HEK293 (cell line): ENCODE data around the gene LAMTOR1.
A peak's percentile ranks its signal among the peaks of the same experiment; 100 is the strongest.

Source experiments
- CTCF ChIA-PET: fragments of 350-600 bp; formaldehyde crosslinking; extraction: SDS; loops from one replicate; lab custom pipeline; 2021; ENCODE audit warnings: antibody characterized with exemption; lab: Yijun Ruan, JAX
- POLR2A ChIA-PET: fragments of 300-600 bp; formaldehyde crosslinking; extraction: SDS; loops from one replicate; lab custom pipeline; 2020; ENCODE audit warnings: antibody characterized with exemption, inconsistent platforms; lab: Yijun Ruan, JAX
- H3K27ac ChIP-seq: fragments of 200-500 bp; sonication (Bioruptor generic); 2 replicates; pipeline ENCODE4 v1.5.1; 2014; ENCODE audit warnings: low read depth, low read length, control low read depth, inconsistent platforms; ENCODE audit errors: extremely low read depth
- H3K36me3 ChIP-seq, 2 experiments: fragments of 200-500 bp in 1 of 2; sonication (Bioruptor generic) in 1 of 2; 1 replicate in 1 of 2; 2 replicates in 1 of 2; pipeline ENCODE4 v1.5.1; 2014 to 2017; ENCODE audit warnings: inconsistent platforms in 2 of 2, low read length in 2 of 2; ENCODE audit not compliant: control insufficient read depth in 2 of 2, insufficient read depth in 1 of 2
- H3K4me1 ChIP-seq: fragments of 200-500 bp; sonication (Bioruptor generic); 2 replicates; pipeline ENCODE4 v1.5.1; 2014; ENCODE audit warnings: mild to moderate bottlenecking, low read length, inconsistent platforms; ENCODE audit not compliant: control insufficient read depth, insufficient read depth
- H3K4me3 ChIP-seq: 2 replicates; pipeline ENCODE4 v1.5.1; 2011; ENCODE audit warnings: low read depth, mild to moderate bottlenecking, control low read depth, low read length, moderate library complexity
- H3K9me3 ChIP-seq: fragments of 200-500 bp; sonication (Bioruptor generic); 2 replicates; pipeline ENCODE4 v1.5.1; 2014; ENCODE audit warnings: low read depth, low read length, inconsistent platforms; ENCODE audit not compliant: control insufficient read depth, insufficient read depth
- EGR2 ChIP-seq: fragments of 450-650 bp; formaldehyde crosslinking; IDR thresholded peaks from 2 replicates; pipeline ENCODE4 v1.5.1; 2016; ENCODE audit warnings: low read depth, missing biosample characterization, missing genetic modification characterization
- HOXC10 ChIP-seq: sonication (generic); formaldehyde crosslinking; IDR thresholded peaks from 2 replicates; pipeline ENCODE4 v1.8.1; 2023; ENCODE audit warnings: mild to moderate bottlenecking, missing genetic modification reagents
- OSR2 ChIP-seq: fragments of 450-650 bp; formaldehyde crosslinking; IDR thresholded peaks from 2 replicates; pipeline ENCODE4 v1.5.1; 2016; ENCODE audit warnings: missing biosample characterization, missing genetic modification characterization
- PRDM4 ChIP-seq: fragments of 450-650 bp; formaldehyde crosslinking; IDR thresholded peaks from 2 replicates; pipeline ENCODE4 v1.5.1; 2017; ENCODE audit warnings: missing biosample characterization, missing genetic modification characterization
- SP2 ChIP-seq: fragments of 450-650 bp; formaldehyde crosslinking; IDR thresholded peaks from 2 replicates; pipeline ENCODE4 v1.5.1; 2016; ENCODE audit warnings: missing biosample characterization, missing genetic modification characterization
- ZBTB26 ChIP-seq: fragments of 450-650 bp; formaldehyde crosslinking; optimal IDR thresholded peaks from 2 replicates; pipeline ENCODE3; 2016; ENCODE audit warnings: missing biosample characterization, mild to moderate bottlenecking, missing genetic modification characterization
- ZNF132 ChIP-seq: fragments of 450-650 bp; formaldehyde crosslinking; IDR thresholded peaks from 2 replicates; pipeline ENCODE4 v1.5.1; 2017; ENCODE audit warnings: missing biosample characterization, missing genetic modification characterization, borderline replicate concordance
- ZNF202 ChIP-seq: fragments of 450-650 bp; formaldehyde crosslinking; IDR thresholded peaks from 2 replicates; pipeline ENCODE4 v1.5.1; 2016; ENCODE audit warnings: missing biosample characterization, missing genetic modification characterization, borderline replicate concordance
- ZNF350 ChIP-seq: fragments of 450-650 bp; formaldehyde crosslinking; IDR thresholded peaks from 2 replicates; pipeline ENCODE4 v1.5.0; 2017; ENCODE audit warnings: missing biosample characterization, mild to moderate bottlenecking, missing genetic modification characterization
- ZNF362 ChIP-seq: fragments of 450-650 bp; formaldehyde crosslinking; IDR thresholded peaks from 2 replicates; pipeline ENCODE4 v1.5.1; 2016; ENCODE audit warnings: missing biosample characterization, missing genetic modification characterization
- ZNF37A ChIP-seq: fragments of 450-650 bp; IDR thresholded peaks from 2 replicates; pipeline ENCODE4 v1.5.1; 2018; ENCODE audit warnings: missing biosample characterization, missing genetic modification characterization
- ZNF549 ChIP-seq: fragments of 450-650 bp; IDR thresholded peaks from 2 replicates; pipeline ENCODE4 v1.5.1; 2018; ENCODE audit warnings: missing biosample characterization, missing genetic modification characterization, mild to moderate bottlenecking, inconsistent platforms, moderate library complexity
- ZNF624 ChIP-seq: fragments of 450-650 bp; formaldehyde crosslinking; IDR thresholded peaks from 2 replicates; pipeline ENCODE4 v1.5.1; 2017; ENCODE audit warnings: missing biosample characterization, missing genetic modification characterization
- ZNF660 ChIP-seq: fragments of 450-650 bp; IDR thresholded peaks from 2 replicates; pipeline ENCODE4 v1.5.1; 2018; ENCODE audit warnings: missing biosample characterization, mild to moderate bottlenecking, missing genetic modification characterization
- ZNF768 ChIP-seq: fragments of 450-650 bp; formaldehyde crosslinking; IDR thresholded peaks from 2 replicates; pipeline ENCODE4 v1.5.1; 2018; ENCODE audit warnings: missing biosample characterization, mild to moderate bottlenecking, missing genetic modification characterization
- ZSCAN5A ChIP-seq: fragments of 450-650 bp; formaldehyde crosslinking; IDR thresholded peaks from 2 replicates; pipeline ENCODE4 v1.5.1; 2016; ENCODE audit warnings: missing biosample characterization, missing genetic modification characterization
- TF ChIP-seq, protein P1 (sequence below): fragments of 450-650 bp; formaldehyde crosslinking; IDR thresholded peaks from 2 replicates; pipeline ENCODE4 v1.5.1; 2016; ENCODE audit warnings: missing biosample characterization, missing genetic modification characterization
- TF ChIP-seq, protein P2 (sequence below): fragments of 450-650 bp; formaldehyde crosslinking; IDR thresholded peaks from 2 replicates; pipeline ENCODE4 v1.5.1; 2016; ENCODE audit warnings: missing biosample characterization, missing genetic modification characterization
- TF ChIP-seq, protein P3 (sequence below): fragments of 450-650 bp; formaldehyde crosslinking; IDR thresholded peaks from 2 replicates; pipeline ENCODE4 v1.5.1; 2016; ENCODE audit warnings: missing biosample characterization, missing genetic modification characterization
- TF ChIP-seq, protein P4 (sequence below): fragments of 450-650 bp; formaldehyde crosslinking; IDR thresholded peaks from 2 replicates; pipeline ENCODE4 v1.5.1; 2017; ENCODE audit warnings: missing biosample characterization, missing genetic modification characterization

LAMTOR1 gene

DNA sequence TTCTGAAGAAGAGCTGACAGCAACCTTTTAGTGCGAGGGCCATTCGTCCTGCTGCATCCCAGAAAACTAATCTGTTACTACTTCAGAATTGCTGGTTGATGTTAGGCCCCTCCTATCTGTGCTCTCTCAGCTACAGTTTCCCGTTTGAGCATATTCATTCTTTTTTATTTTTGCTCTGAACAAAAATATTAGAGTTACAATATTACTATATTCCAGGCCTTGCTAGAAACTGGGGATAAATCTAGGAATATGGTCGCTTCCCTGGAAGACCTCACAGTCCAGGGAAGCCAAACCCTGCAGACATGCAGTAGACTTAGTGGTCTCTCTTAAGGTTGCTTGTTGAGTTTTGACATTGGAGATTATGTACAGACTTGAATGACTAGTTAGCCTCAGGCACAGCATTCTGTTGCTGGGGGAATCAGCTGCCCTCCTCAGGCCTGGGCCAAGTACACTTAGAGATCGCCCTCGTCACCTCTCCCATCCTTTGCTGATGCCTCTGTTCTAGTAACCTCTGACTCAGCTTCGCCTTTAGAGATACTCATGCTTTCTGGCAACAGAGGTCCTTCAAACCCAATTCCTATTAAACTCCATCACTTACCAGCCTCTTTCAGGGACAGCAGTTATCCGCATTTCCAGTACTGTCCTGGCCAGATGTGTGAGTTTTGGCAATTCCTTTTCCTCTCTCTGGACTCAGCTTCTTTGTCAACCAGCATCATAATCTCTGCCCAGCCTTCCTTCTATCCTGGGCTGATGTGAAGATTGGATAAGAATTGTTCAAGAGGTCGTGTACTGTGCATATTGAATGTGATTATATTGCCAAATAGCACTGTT, 10.1 kb upstream of the LAMTOR1 start (continued):
- TF ChIP-seq PRDM4 (no peak), ZNF768 (tag by site-specific recombination) (no peak)
- TF ChIP-seq, protein P1, sequence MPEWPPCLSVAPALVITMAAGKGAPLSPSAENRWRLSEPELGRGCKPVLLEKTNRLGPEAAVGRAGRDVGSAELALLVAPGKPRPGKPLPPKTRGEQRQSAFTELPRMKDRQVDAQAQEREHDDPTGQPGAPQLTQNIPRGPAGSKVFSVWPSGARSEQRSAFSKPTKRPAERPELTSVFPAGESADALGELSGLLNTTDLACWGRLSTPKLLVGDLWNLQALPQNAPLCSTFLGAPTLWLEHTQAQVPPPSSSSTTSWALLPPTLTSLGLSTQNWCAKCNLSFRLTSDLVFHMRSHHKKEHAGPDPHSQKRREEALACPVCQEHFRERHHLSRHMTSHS (tag by site-specific recombination), result no peak

DNA sequence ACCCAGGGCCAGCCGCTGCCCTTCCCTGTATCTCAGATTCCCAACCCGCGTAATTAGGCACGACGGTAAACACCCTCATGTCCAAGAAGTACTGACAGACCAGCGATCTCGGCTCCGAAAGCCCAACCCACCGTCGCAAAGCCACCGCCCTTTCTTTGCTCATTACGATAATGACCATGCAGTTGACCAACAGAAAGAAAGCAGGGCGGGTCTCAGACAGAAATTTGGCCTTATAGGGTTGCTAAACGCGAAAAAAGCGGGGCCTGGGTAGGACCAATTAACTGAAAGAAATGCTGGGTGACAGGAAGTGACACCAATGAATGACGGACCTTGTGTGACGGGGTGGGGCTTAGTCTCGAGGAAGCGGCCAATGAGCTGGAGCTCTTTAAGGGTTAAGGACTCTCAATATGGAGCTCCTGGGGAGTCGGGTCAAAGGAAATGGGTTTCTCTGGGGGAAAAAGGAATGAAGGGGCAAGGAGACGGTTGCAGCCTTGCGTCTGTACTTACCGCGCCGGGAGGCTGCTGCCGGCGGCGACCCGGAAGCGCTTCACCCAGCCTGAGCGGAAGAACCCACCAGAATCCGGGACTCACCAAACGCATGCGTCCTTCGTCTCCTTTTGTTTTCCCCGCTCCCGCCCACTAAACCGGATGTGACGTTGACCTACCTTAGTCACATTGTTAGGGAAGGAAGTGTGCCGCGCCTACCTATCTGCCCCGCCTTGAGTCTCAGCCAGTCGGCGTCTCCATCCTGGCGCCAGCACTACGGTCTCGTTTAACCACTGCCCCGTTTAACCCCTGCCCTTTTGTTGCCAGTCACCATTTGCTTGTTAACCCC, 9.3 kb upstream of the LAMTOR1 start, which contains the start of gene ANAPC15:
TSS of gene ANAPC15 (minus strand) at position 553 of the 835 bp plus-strand sequence. CDS start 1,419 bp downstream, outside the sequence.
- CTCF ChIA-PET, result interaction anchor here (0.6 to 1.8 kb wide), 5 partner anchors 13 to 358 kb away, joined by 3 to 6 read pairs (median 4); no protein-coding TSS in a partner anchor
- TF ChIP-seq, protein P2, sequence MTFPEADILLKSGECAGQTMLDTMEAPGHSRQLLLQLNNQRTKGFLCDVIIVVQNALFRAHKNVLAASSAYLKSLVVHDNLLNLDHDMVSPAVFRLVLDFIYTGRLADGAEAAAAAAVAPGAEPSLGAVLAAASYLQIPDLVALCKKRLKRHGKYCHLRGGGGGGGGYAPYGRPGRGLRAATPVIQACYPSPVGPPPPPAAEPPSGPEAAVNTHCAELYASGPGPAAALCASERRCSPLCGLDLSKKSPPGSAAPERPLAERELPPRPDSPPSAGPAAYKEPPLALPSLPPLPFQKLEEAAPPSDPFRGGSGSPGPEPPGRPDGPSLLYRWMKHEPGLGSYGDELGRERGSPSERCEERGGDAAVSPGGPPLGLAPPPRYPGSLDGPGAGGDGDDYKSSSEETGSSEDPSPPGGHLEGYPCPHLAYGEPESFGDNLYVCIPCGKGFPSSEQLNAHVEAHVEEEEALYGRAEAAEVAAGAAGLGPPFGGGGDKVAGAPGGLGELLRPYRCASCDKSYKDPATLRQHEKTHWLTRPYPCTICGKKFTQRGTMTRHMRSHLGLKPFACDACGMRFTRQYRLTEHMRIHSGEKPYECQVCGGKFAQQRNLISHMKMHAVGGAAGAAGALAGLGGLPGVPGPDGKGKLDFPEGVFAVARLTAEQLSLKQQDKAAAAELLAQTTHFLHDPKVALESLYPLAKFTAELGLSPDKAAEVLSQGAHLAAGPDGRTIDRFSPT (tag by site-specific recombination), result peak; percentile 72; the same call in 1 of the 2 replicates
- 0 out of 2 replicates have a peak, but pooled peaks have one; percentile 44 for TF ChIP-seq ZNF362 (tag by site-specific recombination)
- TF ChIP-seq ZNF132, result no peak
- TF ChIP-seq EGR2 (tag by site-specific recombination), result peak; percentile 32; the same call in 1 of the 2 replicates
- TF ChIP-seq ZNF37A, result no peak
- no peak for TF ChIP-seq ZSCAN5A
- TF ChIP-seq SP2, result peak; percentile 91
- TF ChIP-seq ZBTB26 (tag by site-specific recombination), result no peak
- TF ChIP-seq, protein P3, sequence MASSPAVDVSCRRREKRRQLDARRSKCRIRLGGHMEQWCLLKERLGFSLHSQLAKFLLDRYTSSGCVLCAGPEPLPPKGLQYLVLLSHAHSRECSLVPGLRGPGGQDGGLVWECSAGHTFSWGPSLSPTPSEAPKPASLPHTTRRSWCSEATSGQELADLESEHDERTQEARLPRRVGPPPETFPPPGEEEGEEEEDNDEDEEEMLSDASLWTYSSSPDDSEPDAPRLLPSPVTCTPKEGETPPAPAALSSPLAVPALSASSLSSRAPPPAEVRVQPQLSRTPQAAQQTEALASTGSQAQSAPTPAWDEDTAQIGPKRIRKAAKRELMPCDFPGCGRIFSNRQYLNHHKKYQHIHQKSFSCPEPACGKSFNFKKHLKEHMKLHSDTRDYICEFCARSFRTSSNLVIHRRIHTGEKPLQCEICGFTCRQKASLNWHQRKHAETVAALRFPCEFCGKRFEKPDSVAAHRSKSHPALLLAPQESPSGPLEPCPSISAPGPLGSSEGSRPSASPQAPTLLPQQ (tag by site-specific recombination), result no peak
- TF ChIP-seq ZNF549 (tag by site-specific recombination), result no peak
- TF ChIP-seq ZNF624 (tag by site-specific recombination), result no peak
- TF ChIP-seq OSR2, result no peak
- TF ChIP-seq HOXC10, result no peak
- 0 out of 2 replicates have a peak, but pooled peaks have one; percentile 32 for TF ChIP-seq ZNF660 (tag by site-specific recombination)
- TF ChIP-seq ZNF350 (tag by site-specific recombination), result no peak
- TF ChIP-seq, protein P4, sequence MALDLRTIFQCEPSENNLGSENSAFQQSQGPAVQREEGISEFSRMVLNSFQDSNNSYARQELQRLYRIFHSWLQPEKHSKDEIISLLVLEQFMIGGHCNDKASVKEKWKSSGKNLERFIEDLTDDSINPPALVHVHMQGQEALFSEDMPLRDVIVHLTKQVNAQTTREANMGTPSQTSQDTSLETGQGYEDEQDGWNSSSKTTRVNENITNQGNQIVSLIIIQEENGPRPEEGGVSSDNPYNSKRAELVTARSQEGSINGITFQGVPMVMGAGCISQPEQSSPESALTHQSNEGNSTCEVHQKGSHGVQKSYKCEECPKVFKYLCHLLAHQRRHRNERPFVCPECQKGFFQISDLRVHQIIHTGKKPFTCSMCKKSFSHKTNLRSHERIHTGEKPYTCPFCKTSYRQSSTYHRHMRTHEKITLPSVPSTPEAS (tag by site-specific recombination), result no peak
- TF ChIP-seq ZNF202 (tag by site-specific recombination), result no peak

More for the DNA sequence above, 9.3 kb upstream of the LAMTOR1 start, which contains the start of gene ANAPC15:
- POLR2A ChIA-PET, result interaction anchor here (0.7 to 1.3 kb wide), 10 partner anchors 10 to 326 kb away, joined by 3 to 7 read pairs (median 4); partner anchors contain the start of gene LAMTOR1
- no peaks in the 10 kb centered on the region for H3K9me3 ChIP-seq
- H3K4me1 ChIP-seq, result no peaks in the 10 kb centered on the region
- peak within 1 kb of the TSS; percentile 73 for H3K4me3 ChIP-seq
- peaks cover 0 to 24% of the 10 kb centered on the region in 2 experiments; a peak in 1 of 3 replicates for H3K36me3 ChIP-seq
- H3K27ac ChIP-seq, result peak within 1 kb of the TSS; percentile 66
